ENCODE results near the gene RTKN2. TPM values are rescaled to one million over a fixed set of nuclear protein-coding genes. Genes with fewer than 3 reads are reported as not detected.

Gene RTKN2, protein sequence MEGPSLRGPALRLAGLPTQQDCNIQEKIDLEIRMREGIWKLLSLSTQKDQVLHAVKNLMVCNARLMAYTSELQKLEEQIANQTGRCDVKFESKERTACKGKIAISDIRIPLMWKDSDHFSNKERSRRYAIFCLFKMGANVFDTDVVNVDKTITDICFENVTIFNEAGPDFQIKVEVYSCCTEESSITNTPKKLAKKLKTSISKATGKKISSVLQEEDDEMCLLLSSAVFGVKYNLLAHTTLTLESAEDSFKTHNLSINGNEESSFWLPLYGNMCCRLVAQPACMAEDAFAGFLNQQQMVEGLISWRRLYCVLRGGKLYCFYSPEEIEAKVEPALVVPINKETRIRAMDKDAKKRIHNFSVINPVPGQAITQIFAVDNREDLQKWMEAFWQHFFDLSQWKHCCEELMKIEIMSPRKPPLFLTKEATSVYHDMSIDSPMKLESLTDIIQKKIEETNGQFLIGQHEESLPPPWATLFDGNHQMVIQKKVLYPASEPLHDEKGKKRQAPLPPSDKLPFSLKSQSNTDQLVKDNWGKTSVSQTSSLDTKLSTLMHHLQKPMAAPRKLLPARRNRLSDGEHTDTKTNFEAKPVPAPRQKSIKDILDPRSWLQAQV
- 0.27 and 0.44 TPM in 2 replicates for total RNA-seq

GRCh38 chr10:62268399-62269114 lies at the start of gene RTKN2:
Gene RTKN2 (minus strand): TSS chr10:62268844. CDS start chr10:62268610, 234 bp downstream.

Other genes with a start within 250 kb of the RTKN2 start
- 0.20 and 0.33 TPM in 2 replicates for gene ZNF365, start 105.5 kb upstream of the RTKN2 start, total RNA-seq